Activated B cell treated with CpG ODN at 0.5 μM for 24 hours (primary cell): ENCODE results near the gene IFT57. TPM values are rescaled to one million over a fixed set of nuclear protein-coding genes. Genes with fewer than 3 reads are reported as not detected.

Experiments used
- ATAC-seq: fragments of 200-7000 bp; cut with Tn5 transposase; one replicate; pipeline ENCODE4 v1.10.0; 2021; ENCODE audit warnings: low read depth, mild to moderate bottlenecking, moderate library complexity
- CTCF ChIA-PET: fragments of 350-600 bp; sonication (Branson Sonifier 250); formaldehyde crosslinking; loops from one replicate; lab custom pipeline; 2021; ENCODE audit warnings: antibody characterized with exemption; lab: Charles Lee
- POLR2A ChIA-PET: fragments of 350-600 bp; sonication (Branson Sonifier 250); formaldehyde crosslinking; loops from one replicate; lab custom pipeline; 2021; ENCODE audit warnings: antibody characterized with exemption; lab: Charles Lee
- DNase-seq: peaks from one replicate; pipeline ENCODE4 v3.0.0; 2022
- H3K27ac Mint-ChIP-seq: one replicate; pipeline ENCODE4 v1.8.0; 2020; ENCODE audit warnings: mixed read lengths
- H3K27me3 Mint-ChIP-seq: one replicate; pipeline ENCODE4 v1.8.0; 2021; ENCODE audit warnings: mixed read lengths
- H3K36me3 Mint-ChIP-seq: one replicate; pipeline ENCODE4 v1.8.0; 2021; ENCODE audit warnings: low read depth, mixed read lengths
- H3K4me1 Mint-ChIP-seq: one replicate; pipeline ENCODE4 v1.8.0; 2021; ENCODE audit warnings: mixed read lengths
- H3K4me3 Mint-ChIP-seq: one replicate; pipeline ENCODE4 v1.8.0; 2020; ENCODE audit warnings: mild to moderate bottlenecking, mixed read lengths
- H3K9me3 Mint-ChIP-seq: one replicate; pipeline ENCODE4 v1.8.0; 2020; ENCODE audit warnings: mixed read lengths
- intact Hi-C: fragments of 100-400 bp; cut with micrococcal nuclease; formaldehyde crosslinking; loops from one replicate; pipeline ENCODE4 v1.15.1; 2024
- total RNA-seq: library from RNA; stranded (reverse); gene quantifications from 2 replicates; pipeline ENCODE4 v1.2.3, GENCODE V29; 2022
- TF ChIP-seq, protein P1 (sequence below): fragments of 200-600 bp; IDR thresholded peaks from one replicate; pipeline ENCODE4 v1.8.0; 2022; ENCODE audit warnings: antibody characterized with exemption, mild to moderate bottlenecking

IFT57 gene
- total RNA-seq, 1 donor from 2014 or later = 63.2 TPM

DNA sequence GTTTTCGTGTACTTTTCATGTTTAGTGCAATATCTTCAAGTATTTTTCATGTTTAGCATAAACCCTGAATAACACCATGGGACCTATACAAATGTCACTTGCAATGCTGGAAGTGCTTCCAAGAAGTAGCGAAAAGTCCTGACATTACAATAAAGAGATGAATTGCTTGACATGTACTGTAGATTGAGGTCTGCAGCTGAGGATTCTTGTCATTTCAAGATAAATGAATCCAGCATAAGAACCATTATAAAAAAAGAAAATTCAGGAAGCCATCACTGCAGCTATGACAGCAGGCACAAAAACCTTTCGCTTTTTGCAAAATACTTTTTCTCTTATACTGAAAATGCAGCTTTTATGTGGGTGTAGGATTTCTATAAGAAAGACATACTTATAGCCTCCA, 37.4 kb downstream of the IFT57 start:
- intact Hi-C loops = loop anchor here (5.0 kb wide), 1 partner anchor 32 kb away; no protein-coding TSS in a partner anchor
- DNase-seq = no peak
- H3K27me3 Mint-ChIP-seq = no peaks in the 10 kb centered on the region
- no peak overlapping the region for H3K4me3 Mint-ChIP-seq
- POLR2A ChIA-PET = interaction anchor here (0.6 to 0.7 kb wide), 3 partner anchors 26 to 39 kb away, joined by 3 to 8 read pairs (median 3); no protein-coding TSS in a partner anchor
- CTCF ChIA-PET = no interaction called here
- TF ChIP-seq, protein P1, sequence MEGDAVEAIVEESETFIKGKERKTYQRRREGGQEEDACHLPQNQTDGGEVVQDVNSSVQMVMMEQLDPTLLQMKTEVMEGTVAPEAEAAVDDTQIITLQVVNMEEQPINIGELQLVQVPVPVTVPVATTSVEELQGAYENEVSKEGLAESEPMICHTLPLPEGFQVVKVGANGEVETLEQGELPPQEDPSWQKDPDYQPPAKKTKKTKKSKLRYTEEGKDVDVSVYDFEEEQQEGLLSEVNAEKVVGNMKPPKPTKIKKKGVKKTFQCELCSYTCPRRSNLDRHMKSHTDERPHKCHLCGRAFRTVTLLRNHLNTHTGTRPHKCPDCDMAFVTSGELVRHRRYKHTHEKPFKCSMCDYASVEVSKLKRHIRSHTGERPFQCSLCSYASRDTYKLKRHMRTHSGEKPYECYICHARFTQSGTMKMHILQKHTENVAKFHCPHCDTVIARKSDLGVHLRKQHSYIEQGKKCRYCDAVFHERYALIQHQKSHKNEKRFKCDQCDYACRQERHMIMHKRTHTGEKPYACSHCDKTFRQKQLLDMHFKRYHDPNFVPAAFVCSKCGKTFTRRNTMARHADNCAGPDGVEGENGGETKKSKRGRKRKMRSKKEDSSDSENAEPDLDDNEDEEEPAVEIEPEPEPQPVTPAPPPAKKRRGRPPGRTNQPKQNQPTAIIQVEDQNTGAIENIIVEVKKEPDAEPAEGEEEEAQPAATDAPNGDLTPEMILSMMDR = no peak
- peaks cover 24% of the 10 kb centered on the region for H3K4me1 Mint-ChIP-seq
- peaks cover 57% of the 10 kb centered on the region for H3K36me3 Mint-ChIP-seq
- H3K9me3 Mint-ChIP-seq = peaks cover 4% of the 10 kb centered on the region
- no peak overlapping the region for H3K27ac Mint-ChIP-seq
- ATAC-seq = no peak

DNA sequence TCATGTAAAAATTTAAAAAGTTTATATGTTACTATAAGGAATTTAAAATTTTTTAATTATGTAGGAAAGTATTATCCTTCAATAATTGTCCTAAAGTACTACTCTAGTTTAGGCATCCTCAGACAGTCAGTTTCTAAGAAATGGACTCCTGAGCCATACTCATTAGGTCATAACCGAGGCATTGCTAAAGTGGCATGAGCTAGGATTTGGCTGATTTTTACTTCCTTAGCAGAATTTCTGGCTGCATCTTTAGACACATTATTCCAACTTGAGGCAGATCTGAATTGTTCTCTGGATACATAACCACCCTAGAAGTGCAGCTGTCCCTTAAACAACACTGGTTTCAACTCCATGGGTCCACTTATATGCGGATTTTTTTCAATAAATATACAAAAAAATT, 38.3 kb downstream of the IFT57 start:
- H3K9me3 Mint-ChIP-seq = peaks cover 4% of the 10 kb centered on the region
- CTCF ChIA-PET = no interaction called here
- H3K27ac Mint-ChIP-seq = no peak overlapping the region
- H3K36me3 Mint-ChIP-seq = peaks cover 56% of the 10 kb centered on the region
- intact Hi-C loops = loop anchor here (2.0 to 5.0 kb wide), 2 partner anchors 19 to 33 kb away; no protein-coding TSS in a partner anchor
- POLR2A ChIA-PET = interaction anchor here (0.7 kb wide), 1 partner anchor 27 kb away, joined by 3 read pairs; no protein-coding TSS in a partner anchor
- TF ChIP-seq, protein P1 = no peak
- no peaks in the 10 kb centered on the region for H3K27me3 Mint-ChIP-seq
- DNase-seq (no peak), ATAC-seq (no peak)
- peaks cover 30% of the 10 kb centered on the region for H3K4me1 Mint-ChIP-seq
- no peak overlapping the region for H3K4me3 Mint-ChIP-seq

DNA sequence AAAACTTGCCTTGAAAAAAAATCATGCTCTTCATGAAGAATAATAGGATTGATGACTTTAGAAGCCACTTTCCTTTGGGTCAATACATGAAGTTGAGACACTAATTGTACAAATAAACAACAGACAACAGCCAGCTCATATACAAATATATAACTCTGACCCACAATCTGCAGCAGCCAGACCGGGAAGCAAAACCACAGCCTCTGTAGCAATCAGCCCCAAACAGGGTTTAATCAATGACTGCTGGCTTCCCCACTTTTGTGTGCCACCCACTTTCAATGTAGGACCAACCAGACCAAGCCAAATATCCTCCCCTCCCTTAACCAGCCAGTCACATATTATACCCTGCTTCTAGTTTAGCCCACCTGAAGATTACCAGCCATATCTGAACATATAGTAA, 39.0 kb downstream of the IFT57 start:
- ChIA-PET CTCF (no interaction called here), POLR2A (no interaction called here)
- DNase-seq (no peak), ATAC-seq (no peak)
- no peaks in the 10 kb centered on the region for H3K27me3 Mint-ChIP-seq
- H3K27ac Mint-ChIP-seq = peak overlapping the region; percentile 2
- H3K36me3 Mint-ChIP-seq = peaks cover 61% of the 10 kb centered on the region
- TF ChIP-seq, protein P1 = no peak
- H3K4me1 Mint-ChIP-seq = peaks cover 37% of the 10 kb centered on the region
- intact Hi-C loops = loop anchor here (2.0 to 5.0 kb wide), 2 partner anchors 20 to 34 kb away; no protein-coding TSS in a partner anchor
- no peak overlapping the region for H3K4me3 Mint-ChIP-seq
- H3K9me3 Mint-ChIP-seq = peaks cover 4% of the 10 kb centered on the region

DNA sequence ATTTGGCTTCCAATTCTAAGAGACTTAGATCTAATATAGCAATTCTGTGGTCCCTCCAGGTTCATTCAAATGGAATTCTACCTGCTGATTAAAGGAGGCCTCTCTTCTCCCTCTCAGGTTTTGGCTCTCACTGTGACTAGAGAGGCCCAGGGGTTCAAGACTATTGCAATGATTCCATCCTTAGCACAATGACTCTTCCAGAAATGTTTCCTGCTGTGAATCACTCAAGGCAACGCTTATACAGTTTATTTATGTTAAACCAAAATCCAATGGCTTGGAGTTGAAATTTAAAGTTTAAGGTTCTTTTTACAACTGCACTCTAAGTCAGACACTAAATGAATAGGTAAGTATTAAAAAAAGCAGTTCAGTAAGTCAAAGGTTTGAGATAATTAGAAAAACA, 39.9 kb downstream of the IFT57 start:
- peaks cover 4% of the 10 kb centered on the region for H3K9me3 Mint-ChIP-seq
- H3K4me3 Mint-ChIP-seq = no peak overlapping the region
- H3K27ac Mint-ChIP-seq = no peak overlapping the region
- intact Hi-C loops = loop anchor here (1.0 to 5.0 kb wide), 3 partner anchors 8 to 35 kb away; no protein-coding TSS in a partner anchor
- H3K4me1 Mint-ChIP-seq = peaks cover 39% of the 10 kb centered on the region
- H3K36me3 Mint-ChIP-seq = peaks cover 53% of the 10 kb centered on the region
- ATAC-seq (no peak), DNase-seq (no peak)
- TF ChIP-seq, protein P1 = no peak
- ChIA-PET POLR2A (interaction anchor here (0.9 to 1.1 kb wide), 2 partner anchors 57 to 93 kb away, joined by 3 to 4 read pairs; no protein-coding TSS in a partner anchor), CTCF (no interaction called here)
- no peaks in the 10 kb centered on the region for H3K27me3 Mint-ChIP-seq

DNA sequence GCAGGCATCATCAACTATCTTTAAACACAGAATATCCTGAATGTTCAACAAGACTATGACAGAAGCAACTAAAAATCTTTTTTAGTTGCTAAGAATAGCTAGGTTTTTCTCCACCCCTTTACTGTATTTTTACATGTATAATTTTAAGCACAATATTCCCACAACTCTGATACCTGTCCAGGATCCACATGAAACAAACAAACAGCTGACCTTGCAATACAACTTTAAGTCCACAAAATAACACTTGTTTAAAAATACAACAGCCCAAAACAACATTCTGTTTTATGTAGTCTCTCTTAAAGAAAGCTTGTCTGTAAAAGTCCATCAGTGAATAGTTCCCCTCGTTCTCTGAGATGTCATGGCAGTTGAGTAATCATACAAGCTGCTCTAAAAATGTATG, 41.1 kb downstream of the IFT57 start:
- POLR2A ChIA-PET = interaction anchor here (0.9 to 1.2 kb wide), 3 partner anchors 8 to 57 kb away, joined by 3 to 4 read pairs (median 3); no protein-coding TSS in a partner anchor
- peak overlapping the region; percentile 14 for H3K27ac Mint-ChIP-seq
- intact Hi-C loops = loop anchor here (5.0 kb wide), 1 partner anchor 36 kb away; no protein-coding TSS in a partner anchor
- H3K4me3 Mint-ChIP-seq = no peak overlapping the region
- H3K4me1 Mint-ChIP-seq = peaks cover 43% of the 10 kb centered on the region
- H3K27me3 Mint-ChIP-seq = no peaks in the 10 kb centered on the region
- peaks cover 2% of the 10 kb centered on the region for H3K9me3 Mint-ChIP-seq
- TF ChIP-seq, protein P1 = no peak
- DNase-seq (no peak), ATAC-seq (no peak)
- CTCF ChIA-PET = no interaction called here
- peaks cover 52% of the 10 kb centered on the region for H3K36me3 Mint-ChIP-seq
